Pancreas (tissue), 10 donors: ENCODE measurements around the gene NSDHL. TPM values are rescaled to one million over a fixed set of nuclear protein-coding genes. Genes with fewer than 3 reads are reported as not detected.

ENCODE experiments used
- ATAC-seq, 4 donors: fragments of 200-7000 bp; cut with Tn5 transposase; one replicate each; pipeline versions ENCODE4 v1.8.0 to v1.9.1; 2020; ENCODE audit warnings: mild to moderate bottlenecking in 4 of 4, moderate library complexity in 4 of 4
- DNase-seq, 6 donors: peaks; one replicate each; pipeline ENCODE4 v3.0.0-alpha.2; 2020
- FAIRE-seq: peaks from 2 replicates; lab custom pipeline; 2012; peaks lifted over from hg19 to GRCh38; lab: Jason Lieb, UNC
- H3K27ac ChIP-seq, 4 donors: fragments of 200-600 bp; sonication (generic); 1 replicate in 3 of 4; 2 replicates in 1 of 4; pipeline versions ENCODE4 v1.5.0 to v1.8.0; 2020
- H3K27me3 ChIP-seq, 4 donors: fragments of 200-600 bp; one replicate each; pipeline ENCODE4 v1.8.0; 2021
- H3K36me3 ChIP-seq, 3 donors: fragments of 200-600 bp; sonication (generic) in 1 of 3; one replicate each; pipeline versions ENCODE4 v1.5.0 to v1.8.0; 2020 to 2021
- H3K4me1 ChIP-seq, 3 donors: fragments of 200-600 bp; one replicate each; pipeline ENCODE4 v1.8.0; 2021
- H3K4me3 ChIP-seq, 4 donors: fragments of 200-600 bp; sonication (generic) in 2 of 4; one replicate each; pipeline versions ENCODE4 v1.5.0 to v1.8.0; 2020 to 2021
- H3K9me3 ChIP-seq, 4 donors: fragments of 200-600 bp; one replicate each; pipeline ENCODE4 v1.8.0; 2021
- CTCF ChIP-seq, 4 donors: fragments of 200-600 bp; sonication (generic) in 3 of 4; IDR thresholded peaks; one replicate each; pipeline versions ENCODE4 v1.5.0 to v1.8.0; 2021; ENCODE audit warnings: antibody characterized with exemption in 4 of 4
- WGBS, 2 donors: extraction: QIAGEN DNeasy Blood & Tissue Kit; methylation state at CpG; one replicate each; pipeline ENCODE4 v1.1.7; 2013; 5-methylcytosine and 5-hydroxymethylcytosine counted together
- intact Hi-C, 3 donors: fragments of 100-400 bp; cut with DNase I; formaldehyde crosslinking; loops; one replicate each; pipeline versions ENCODE4 v1.11.1 to v1.14.2; 2022
- polyA plus RNA-seq, 2 donors: library from polyadenylated mRNA; stranded (reverse); fragments of 200-250 nt; gene quantifications; one replicate each; pipeline ENCODE4 v1.2.3, GENCODE V29; 2013
- total RNA-seq, 6 donors: library from RNA; stranded (reverse); fragmentation: NEBNext Ultra II Directional in 4 of 6; extraction: Animal tissue kit (Norgen Biotek cat#: 25700) in 4 of 6; gene quantifications; one replicate each; pipeline versions ENCODE4 v1.2.1 to v1.2.4, GENCODE V29; 2021 to 2023
- donor health status: healthy with polysubstance abuse.
- donor health status: DM: no; HTN: no; CAD: no; lungs with moderate emphysema.
- donor health status: DM: no; HTN: no; CAD: no.
- donor health status: control.
- donor health status: control.
- donor health status: Bipolar disorder and iron deficiency.
- donor health status: DM: yes; HTN: yes; CAD: no.
- donor health status: DM: no; HTN: no; CAD: no.
- donor health status: DM: no; HTN: no; CAD: no.
- donor health status: DM: yes; HTN: yes; CAD: no.

The NSDHL gene
- total and polyA plus RNA-seq, 8 donors, result 4.6 to 8.3 (median 6.4) TPM

- H3K27ac ChIP-seq, result no peak overlapping the region
- ATAC-seq (no peak), FAIRE-seq (no peak), DNase-seq (no peak)
- intact Hi-C loops, result no loop called here
- no peaks in the 10 kb centered on the region for H3K36me3 ChIP-seq
- H3K9me3 ChIP-seq, result no peaks in the 10 kb centered on the region
- no peak overlapping the region for H3K4me3 ChIP-seq
- H3K4me1 ChIP-seq, result no peaks in the 10 kb centered on the region
- WGBS, 2 donors, result 80 to 91% methylated on average over 6 of the region's 6 CpGs
- TF ChIP-seq CTCF (IDR thresholded peaks at IDR 0.05), result no peak
- no peaks in the 10 kb centered on the region for H3K27me3 ChIP-seq
These were observed 16.4 kb downstream of the NSDHL start for GRCh38 chrX:152847281-152847680.

GRCh38 chrX:152850465-152850864 is 19.6 kb downstream of the NSDHL start:
- intact Hi-C loops, result no loop called here

GRCh38 chrX:152853986-152854385 is 23.1 kb downstream of the NSDHL start:
- H3K27ac ChIP-seq, result no peak overlapping the region

More at GRCh38 chrX:152850465-152850864, 19.6 kb downstream of the NSDHL start:
- Histone ChIP-seq H3K36me3 (no peaks in the 10 kb centered on the region), H3K4me3 (no peak overlapping the region), H3K27ac (no peak overlapping the region), H3K4me1 (no peaks in the 10 kb centered on the region), H3K9me3 (no peaks in the 10 kb centered on the region), H3K27me3 (no peaks in the 10 kb centered on the region)
- DNase-seq, result no peak
- TF ChIP-seq CTCF (IDR thresholded peaks at IDR 0.05), result no peak
- 74 to 91% methylated on average over 2 of the region's 2 CpGs for WGBS, 2 donors
- FAIRE-seq, result no peak
- ATAC-seq, result no peak

GRCh38 chrX:152861116-152861515 is 30.3 kb downstream of the NSDHL start:
- intact Hi-C loops, result no loop called here
- peaks cover 0 to 5% (median 0%) of the 10 kb centered on the region in 4 donors for H3K27me3 ChIP-seq
- no peak for ATAC-seq
- DNase-seq, result no peak
- no peak for FAIRE-seq
- WGBS, 2 donors, result 79 to 86% methylated on average over 3 of the region's 3 CpGs
- no peak overlapping the region for H3K4me3 ChIP-seq
- H3K4me1 ChIP-seq, result no peaks in the 10 kb centered on the region
- no peak overlapping the region for H3K27ac ChIP-seq
- no peak for TF ChIP-seq CTCF (IDR thresholded peaks at IDR 0.05)
- H3K36me3 ChIP-seq, result no peaks in the 10 kb centered on the region
- H3K9me3 ChIP-seq, result no peaks in the 10 kb centered on the region

More at GRCh38 chrX:152853986-152854385, 23.1 kb downstream of the NSDHL start:
- Histone ChIP-seq H3K4me3 (no peak overlapping the region), H3K9me3 (no peaks in the 10 kb centered on the region), H3K27me3 (peaks cover 0 to 5% (median 0%) of the 10 kb centered on the region in 4 donors), H3K36me3 (no peaks in the 10 kb centered on the region), H3K4me1 (no peaks in the 10 kb centered on the region)
- no peak for DNase-seq
- WGBS, 2 donors, result 92 to 93% methylated on average over 7 of the region's 7 CpGs
- intact Hi-C loops, result no loop called here
- no peak for FAIRE-seq
- TF ChIP-seq CTCF (IDR thresholded peaks at IDR 0.05), result no peak
- no peak for ATAC-seq

- Histone ChIP-seq H3K4me1 (no peaks in the 10 kb centered on the region), H3K27me3 (peaks cover 0 to under 1% (median 0%) of the 10 kb centered on the region in 4 donors), H3K36me3 (no peaks in the 10 kb centered on the region), H3K4me3 (no peak overlapping the region), H3K27ac (no peak overlapping the region), H3K9me3 (no peaks in the 10 kb centered on the region)
- FAIRE-seq (no peak), ATAC-seq (no peak), DNase-seq (no peak)
- no peak for TF ChIP-seq CTCF (IDR thresholded peaks at IDR 0.05)
- 62 to 83% methylated on average over 6 of the region's 6 CpGs for WGBS, 2 donors
- intact Hi-C loops, result no loop called here
These were observed 31.0 kb downstream of the NSDHL start for GRCh38 chrX:152861826-152862225.
